A549 (cell line): ENCODE results near the gene GAS7. TPM values are rescaled to one million over a fixed set of nuclear protein-coding genes. Genes with fewer than 3 reads are reported as not detected.

Source experiments
- ATAC-seq, 2 experiments: fragments of 200-7000 bp in 1 of 2; fragments of >200 bp in 1 of 2; cut with Nextera tagmentation in 1 of 2; cut with Tn5 transposase in 1 of 2; 3 replicates each; pipeline versions ENCODE4 v1.8.0 to v1.9.1; 2018 to 2020; ENCODE audit warnings: mild to moderate bottlenecking in 1 of 2, moderate library complexity in 1 of 2
- CTCF ChIA-PET: fragments of 300-600 bp; sonication (Branson Sonifier 250); formaldehyde crosslinking; extraction: SDS; loops from one replicate; lab custom pipeline; 2021; ENCODE audit warnings: antibody characterized with exemption, inconsistent platforms; lab: Yijun Ruan, JAX
- POLR2A ChIA-PET: fragments of 350-600 bp; formaldehyde crosslinking; extraction: SDS; loops from one replicate; lab custom pipeline; 2021; ENCODE audit warnings: antibody characterized with exemption, inconsistent platforms; lab: Yijun Ruan, JAX
- DNase-seq, 2 experiments: peaks; one replicate each; pipeline versions ENCODE4 v3.0.0 to v3.0.0-alpha.2; 2011 to 2016; ENCODE audit warnings: low read depth in 1 of 2, low spot score in 1 of 2
- FAIRE-seq: peaks from 2 replicates; lab custom pipeline; 2011; peaks lifted over from hg19 to GRCh38; lab: Jason Lieb, UNC
- H3K27ac ChIP-seq, 2 experiments: fragments of >200 bp; sonication (Bioruptor Twin); formaldehyde crosslinking; 3 replicates each; pipeline ENCODE4 v1.5.1; 2016 to 2017
- H3K4me1 ChIP-seq: fragments of >200 bp; sonication (Bioruptor Twin); formaldehyde crosslinking; 3 replicates; pipeline ENCODE4 v1.6.1; 2016
- H3K4me2 ChIP-seq: fragments of >200 bp; sonication (Bioruptor Twin); formaldehyde crosslinking; 3 replicates; pipeline ENCODE4 v1.6.1; 2016
- H3K4me3 ChIP-seq: fragments of >200 bp; sonication (Bioruptor Twin); formaldehyde crosslinking; 3 replicates; pipeline ENCODE4 v1.5.1; 2016
- H3K9me3 ChIP-seq: fragments of >200 bp; sonication (Bioruptor Twin); formaldehyde crosslinking; 3 replicates; pipeline ENCODE4 v1.6.1; 2016
- BHLHE40 ChIP-seq: IDR thresholded peaks from 2 replicates; pipeline ENCODE4 v1.6.1; 2012; ENCODE audit warnings: low read depth, low read length, inconsistent platforms
- CHD2 ChIP-seq: fragments of 150-350 bp; IDR thresholded peaks from 2 replicates; pipeline ENCODE4 v1.6.1; 2014; ENCODE audit warnings: low read length; ENCODE audit not compliant: partially characterized antibody
- EHMT2 ChIP-seq: fragments of 200-600 bp; sonication (generic); IDR thresholded peaks from 2 replicates; pipeline ENCODE4 v1.6.1; 2016; ENCODE audit warnings: antibody characterized with exemption, low read depth, mild to moderate bottlenecking, moderate library complexity
- FOSB ChIP-seq: fragments of 250-450 bp; sonication (Bioruptor Pico); IDR thresholded peaks from 2 replicates; pipeline ENCODE4 v1.5.0; 2020; ENCODE audit warnings: mild to moderate bottlenecking, moderate library complexity
- FOSL2 ChIP-seq, 2 experiments: fragments of 450-650 bp in 1 of 2; fragments of >200 bp in 1 of 2; sonication (Bioruptor Twin) in 1 of 2; formaldehyde crosslinking; IDR thresholded peaks; 2 replicates each; pipeline versions ENCODE4 v1.5.0 to v1.6.1; 2016 to 2020; ENCODE audit warnings: mild to moderate bottlenecking in 1 of 2, moderate library complexity in 1 of 2
- HOXB5 ChIP-seq: fragments of 250-450 bp; sonication (Bioruptor Pico); IDR thresholded peaks from 2 replicates; pipeline ENCODE4 v1.5.0; 2020; ENCODE audit warnings: mild to moderate bottlenecking, moderate library complexity
- JUN ChIP-seq, 2 experiments: fragments of >200 bp; sonication (Bioruptor Twin); formaldehyde crosslinking; IDR thresholded peaks; 2 replicates in 1 of 2; 3 replicates in 1 of 2; pipeline ENCODE4 v1.6.1; 2016 to 2017
- JUNB ChIP-seq: fragments of >200 bp; sonication (Bioruptor Twin); formaldehyde crosslinking; IDR thresholded peaks from 2 replicates; pipeline ENCODE4 v1.6.1; 2016
- MAZ ChIP-seq: fragments of 150-350 bp; IDR thresholded peaks from 2 replicates; pipeline ENCODE4 v1.6.1; 2014; ENCODE audit warnings: antibody characterized with exemption, low read depth, low read length, borderline replicate concordance
- NFE2L2 ChIP-seq: fragments of 150-350 bp; conservative IDR thresholded peaks from 2 replicates; pipeline ENCODE4 v1.6.1; 2014; ENCODE audit warnings: low read length
- NPAS2 ChIP-seq: fragments of 250-450 bp; sonication (Bioruptor Pico); IDR thresholded peaks from 2 replicates; pipeline ENCODE4 v1.8.0; 2022; ENCODE audit warnings: mild to moderate bottlenecking, moderate library complexity, borderline replicate concordance
- PHF8 ChIP-seq: fragments of 200-600 bp; sonication (generic); IDR thresholded peaks from 2 replicates; pipeline ENCODE4 v1.6.1; 2016; ENCODE audit warnings: low read depth, mild to moderate bottlenecking, antibody characterized with exemption, moderate library complexity, borderline replicate concordance
- RAD21 ChIP-seq, 2 experiments: fragments of >200 bp in 1 of 2; sonication (Bioruptor Twin) in 1 of 2; formaldehyde crosslinking in 1 of 2; IDR thresholded peaks in 1 of 2; conservative IDR thresholded peaks in 1 of 2; 2 replicates in 1 of 2; 3 replicates in 1 of 2; pipeline ENCODE4 v1.6.1; 2012 to 2018; ENCODE audit warnings: inconsistent platforms in 1 of 2
- TFCP2L1 ChIP-seq: fragments of 250-450 bp; sonication (Bioruptor Pico); IDR thresholded peaks from 2 replicates; pipeline ENCODE4 v1.5.0; 2021; ENCODE audit warnings: mild to moderate bottlenecking
- WGBS: methylation state at CpG from one replicate; pipeline ENCODE4 v1.1.6; 2017; ENCODE audit errors: missing lambda C conversion rate; 5-methylcytosine and 5-hydroxymethylcytosine counted together
- polyA plus RNA-seq, 4 experiments: library from polyadenylated mRNA; depleted of rRNA in 3 of 4; stranded (reverse); fragments of >200 nt; fragmentation: RNase III in 1 of 4; extraction: RNeasy Plus Mini Kit Qiagen cat#74134 plus additional on column Dnase treatment in 1 of 4; gene quantifications; 2 replicates in 3 of 4; 3 replicates in 1 of 4; pipeline ENCODE4 v1.2.3, GENCODE V29; 2011 to 2017
- TF ChIP-seq, protein P1 (sequence below): fragments of 150-350 bp; IDR thresholded peaks from 2 replicates; pipeline ENCODE4 v1.6.1; 2014; ENCODE audit warnings: low read depth, mild to moderate bottlenecking, low read length
- TF ChIP-seq, protein P2 (sequence below): fragments of 200-600 bp; sonication (generic); IDR thresholded peaks from 2 replicates; pipeline ENCODE4 v1.6.1; 2016; ENCODE audit warnings: antibody characterized with exemption, mild to moderate bottlenecking, moderate library complexity

The GAS7 gene
- polyA plus RNA-seq, 2 of the 4 experiments (the other 2 are of a cell fraction), result 1.3 to 1.5 TPM

DNA sequence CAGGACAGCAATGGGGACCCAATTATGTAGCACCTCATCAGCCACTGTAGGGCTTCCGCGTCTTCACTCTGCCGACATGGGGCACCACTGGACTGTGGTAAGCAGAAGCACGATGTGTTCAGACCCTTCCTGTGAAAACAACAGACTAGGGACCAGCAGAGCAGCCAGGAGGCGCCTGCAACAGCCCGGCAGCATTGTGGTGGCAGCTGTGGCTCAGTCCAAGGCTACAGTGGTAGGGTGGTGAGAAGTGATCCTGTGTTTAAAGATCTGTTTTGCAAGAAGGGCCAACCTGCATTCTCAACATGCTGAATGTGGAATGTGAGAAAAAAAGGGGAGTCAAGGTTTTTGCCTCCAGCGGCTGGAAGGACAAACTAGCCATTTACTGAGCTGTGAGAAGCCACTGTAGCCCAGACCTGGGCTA lies 80.8 kb downstream of the GAS7 start:
- ChIA-PET CTCF (no interaction called here), POLR2A (no interaction called here)
- WGBS, result 69% methylated on average over 7 of the region's 7 CpGs
- FAIRE-seq (no peak), DNase-seq (no peak), ATAC-seq (no peak)
- Histone ChIP-seq H3K27ac (no peak overlapping the region), H3K4me1 (peaks cover 14% of the 10 kb centered on the region), H3K4me2 (no peak overlapping the region), H3K9me3 (no peaks in the 10 kb centered on the region), H3K4me3 (no peak overlapping the region)
- TF ChIP-seq, protein P1, sequence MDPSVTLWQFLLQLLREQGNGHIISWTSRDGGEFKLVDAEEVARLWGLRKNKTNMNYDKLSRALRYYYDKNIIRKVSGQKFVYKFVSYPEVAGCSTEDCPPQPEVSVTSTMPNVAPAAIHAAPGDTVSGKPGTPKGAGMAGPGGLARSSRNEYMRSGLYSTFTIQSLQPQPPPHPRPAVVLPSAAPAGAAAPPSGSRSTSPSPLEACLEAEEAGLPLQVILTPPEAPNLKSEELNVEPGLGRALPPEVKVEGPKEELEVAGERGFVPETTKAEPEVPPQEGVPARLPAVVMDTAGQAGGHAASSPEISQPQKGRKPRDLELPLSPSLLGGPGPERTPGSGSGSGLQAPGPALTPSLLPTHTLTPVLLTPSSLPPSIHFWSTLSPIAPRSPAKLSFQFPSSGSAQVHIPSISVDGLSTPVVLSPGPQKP, result no peak
- no peak for TF ChIP-seq TFCP2L1 (CRISPR knock-in tag)

DNA sequence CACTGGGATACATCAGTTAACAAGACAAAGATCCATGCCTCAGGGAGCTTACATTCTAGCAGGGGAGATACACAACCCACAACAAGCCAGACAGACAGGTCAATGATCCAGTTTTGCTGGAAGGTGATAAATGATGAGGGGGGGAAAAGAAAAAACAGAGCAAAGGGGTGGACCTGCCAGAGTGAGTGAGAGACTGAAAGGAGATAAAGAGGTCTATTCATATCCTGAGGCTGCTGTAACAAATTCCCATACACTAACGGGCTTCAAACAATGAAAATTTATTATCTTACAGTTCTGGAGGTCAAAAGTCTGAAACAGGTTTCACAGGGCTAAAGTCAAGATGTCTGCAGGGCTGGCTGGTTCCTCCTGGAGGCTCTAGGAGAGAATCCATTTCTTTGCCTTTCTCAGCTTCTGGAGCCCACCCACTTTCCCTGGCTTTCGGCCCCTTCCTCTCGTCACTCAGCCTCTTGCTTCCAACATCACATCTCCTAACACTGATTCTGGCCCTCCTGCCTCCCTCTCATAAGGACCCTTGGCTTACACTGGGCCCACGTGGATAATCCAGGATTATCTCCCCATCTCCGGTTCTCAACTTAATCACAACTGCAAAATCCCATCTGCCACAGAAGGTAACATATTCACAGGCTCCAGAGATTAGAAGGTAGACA lies 81.5 kb downstream of the GAS7 start:
- no peak for TF ChIP-seq CHD2
- no peak for TF ChIP-seq FOSL2 (IDR thresholded peaks at IDR 0.05)
- no peak for TF ChIP-seq FOSL2 (CRISPR knock-in tag; IDR thresholded peaks at IDR 0.05)
- no peak for TF ChIP-seq TFCP2L1 (CRISPR knock-in tag)
- TF ChIP-seq EHMT2, result no peak
- TF ChIP-seq JUN (IDR thresholded peaks at IDR 0.05), result no peak
- TF ChIP-seq PHF8, result no peak
- no peak for TF ChIP-seq HOXB5
- TF ChIP-seq BHLHE40, result no peak
- TF ChIP-seq NPAS2, result no peak
- TF ChIP-seq, all 56 proteins: peak for 0
- ChIA-PET POLR2A (no interaction called here), CTCF (interaction anchor here (1.1 to 1.2 kb wide), 2 partner anchors 159 to 568 kb away, joined by 3 read pairs; no protein-coding TSS in a partner anchor)
- WGBS, result 42% methylated on average over 5 of the region's 5 CpGs
- ATAC-seq, result no peak
- Histone ChIP-seq H3K27ac (0 out of 6 replicates have a peak overlapping the region, but pooled peaks of 1 of the 2 experiments have one; percentile 3), H3K9me3 (no peaks in the 10 kb centered on the region), H3K4me3 (no peak overlapping the region), H3K4me1 (peaks cover 14% of the 10 kb centered on the region), H3K4me2 (no peak overlapping the region)
- DNase-seq, result no peak
- FAIRE-seq, result no peak

DNA sequence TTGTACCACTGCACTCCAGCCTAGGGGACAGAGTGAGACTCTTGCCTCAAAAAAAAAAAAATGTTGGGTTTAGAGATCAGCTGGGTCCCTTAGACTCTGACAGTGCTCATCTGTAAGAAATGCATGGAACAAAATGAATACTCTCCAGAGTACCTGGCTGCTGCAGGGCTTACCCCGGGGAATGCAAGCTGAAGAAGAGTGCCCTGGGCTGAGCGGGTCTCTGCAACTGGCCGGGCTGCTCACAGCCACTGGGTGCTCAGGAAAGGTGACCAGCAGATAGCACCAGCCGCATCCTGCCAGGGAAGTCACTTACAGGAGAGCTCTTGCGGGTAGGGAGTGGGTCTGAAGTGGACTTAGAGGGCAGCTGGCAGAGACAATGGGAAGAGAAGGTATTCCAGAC lies 82.1 kb downstream of the GAS7 start:
- H3K4me1 ChIP-seq, result peaks cover 14% of the 10 kb centered on the region
- 61% methylated on average over 5 of the region's 5 CpGs for WGBS
- H3K4me2 ChIP-seq, result no peak overlapping the region
- TF ChIP-seq, protein P2, sequence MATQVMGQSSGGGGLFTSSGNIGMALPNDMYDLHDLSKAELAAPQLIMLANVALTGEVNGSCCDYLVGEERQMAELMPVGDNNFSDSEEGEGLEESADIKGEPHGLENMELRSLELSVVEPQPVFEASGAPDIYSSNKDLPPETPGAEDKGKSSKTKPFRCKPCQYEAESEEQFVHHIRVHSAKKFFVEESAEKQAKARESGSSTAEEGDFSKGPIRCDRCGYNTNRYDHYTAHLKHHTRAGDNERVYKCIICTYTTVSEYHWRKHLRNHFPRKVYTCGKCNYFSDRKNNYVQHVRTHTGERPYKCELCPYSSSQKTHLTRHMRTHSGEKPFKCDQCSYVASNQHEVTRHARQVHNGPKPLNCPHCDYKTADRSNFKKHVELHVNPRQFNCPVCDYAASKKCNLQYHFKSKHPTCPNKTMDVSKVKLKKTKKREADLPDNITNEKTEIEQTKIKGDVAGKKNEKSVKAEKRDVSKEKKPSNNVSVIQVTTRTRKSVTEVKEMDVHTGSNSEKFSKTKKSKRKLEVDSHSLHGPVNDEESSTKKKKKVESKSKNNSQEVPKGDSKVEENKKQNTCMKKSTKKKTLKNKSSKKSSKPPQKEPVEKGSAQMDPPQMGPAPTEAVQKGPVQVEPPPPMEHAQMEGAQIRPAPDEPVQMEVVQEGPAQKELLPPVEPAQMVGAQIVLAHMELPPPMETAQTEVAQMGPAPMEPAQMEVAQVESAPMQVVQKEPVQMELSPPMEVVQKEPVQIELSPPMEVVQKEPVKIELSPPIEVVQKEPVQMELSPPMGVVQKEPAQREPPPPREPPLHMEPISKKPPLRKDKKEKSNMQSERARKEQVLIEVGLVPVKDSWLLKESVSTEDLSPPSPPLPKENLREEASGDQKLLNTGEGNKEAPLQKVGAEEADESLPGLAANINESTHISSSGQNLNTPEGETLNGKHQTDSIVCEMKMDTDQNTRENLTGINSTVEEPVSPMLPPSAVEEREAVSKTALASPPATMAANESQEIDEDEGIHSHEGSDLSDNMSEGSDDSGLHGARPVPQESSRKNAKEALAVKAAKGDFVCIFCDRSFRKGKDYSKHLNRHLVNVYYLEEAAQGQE, result no peak
- TF ChIP-seq MAZ (no peak), RAD21 (conservative IDR thresholded peaks at IDR 0.05 in 1 of 2, IDR thresholded peaks at IDR 0.05 in 1 of 2) (no peak), NFE2L2 (no peak), FOSB (CRISPR knock-in tag) (no peak), JUNB (no peak), TFCP2L1 (CRISPR knock-in tag) (no peak)
- FAIRE-seq (no peak), DNase-seq (no peak), ATAC-seq (no peak)
- no peak overlapping the region for H3K4me3 ChIP-seq
- POLR2A ChIA-PET, result no interaction called here
- CTCF ChIA-PET, result interaction anchor here (1.1 to 1.2 kb wide), 2 partner anchors 160 to 568 kb away, joined by 3 read pairs; no protein-coding TSS in a partner anchor
- H3K9me3 ChIP-seq, result no peaks in the 10 kb centered on the region
- H3K27ac ChIP-seq, result no peak overlapping the region
